ENCODE measurements around the gene SLC13A5.

The SLC13A5 gene

GRCh38 chr17:6636616-6637457 lies 76.3 kb downstream of the SLC13A5 start:
- no peak for DNase-seq

GRCh38 chr17:6636105-6636504 lies 77.1 kb downstream of the SLC13A5 start:
- no peak for DNase-seq

All from activated gamma-delta T cell (primary cell).